Activated T-cell treated with anti-CD3 and anti-CD28 coated beads for 48 hours (primary cell): ENCODE measurements around the gene SFT2D2.
"Not testable (repeated sequence)": the region's sequence is repeated elsewhere in the genome, so short reads cannot be mapped to it uniquely, and the experiment has no call there.

Experiments
- DNase-seq: peaks from one replicate; pipeline ENCODE4 v3.0.0-alpha.2; 2020; ENCODE audit warnings: low read depth

Gene SFT2D2

DNA sequence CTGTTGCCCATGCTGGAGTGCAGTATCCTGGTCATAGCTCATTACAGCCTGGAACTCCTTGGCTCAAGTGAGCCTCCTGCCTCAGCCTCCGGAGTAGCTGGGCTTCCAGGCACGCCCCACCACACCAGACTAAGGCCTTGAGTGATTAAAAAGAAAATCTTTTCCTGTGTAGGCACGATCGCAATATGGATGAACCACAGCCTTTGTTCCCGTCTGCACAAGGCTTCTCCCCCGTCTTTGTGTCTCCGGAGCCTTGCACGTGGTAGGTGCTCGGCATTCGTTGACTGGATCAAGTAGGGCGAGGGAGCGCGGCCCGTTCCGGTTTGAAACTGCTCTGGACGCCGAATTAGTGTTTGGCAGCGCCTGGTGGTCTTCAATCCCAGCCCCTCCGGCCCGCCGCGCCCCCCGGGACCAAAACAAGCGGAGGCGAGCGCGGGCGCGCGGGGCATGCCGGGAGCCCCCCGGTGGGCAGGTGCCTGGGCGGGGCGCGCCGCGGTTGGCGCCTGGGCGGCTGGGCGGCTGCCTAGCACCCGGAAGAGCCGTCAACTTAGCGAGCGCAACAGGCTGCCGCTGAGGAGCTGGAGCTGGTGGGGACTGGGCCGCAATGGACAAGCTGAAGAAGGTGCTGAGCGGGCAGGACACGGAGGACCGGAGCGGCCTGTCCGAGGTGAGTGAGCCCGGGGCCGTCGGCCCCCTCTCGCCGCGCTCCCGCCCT, at the start of gene SFT2D2:
SFT2D2 (plus strand) TSS at position 529 of the 715 bp plus-strand sequence; CDS start at position 605, 76 bp downstream.
- peak; percentile 80 for DNase-seq

DNA sequence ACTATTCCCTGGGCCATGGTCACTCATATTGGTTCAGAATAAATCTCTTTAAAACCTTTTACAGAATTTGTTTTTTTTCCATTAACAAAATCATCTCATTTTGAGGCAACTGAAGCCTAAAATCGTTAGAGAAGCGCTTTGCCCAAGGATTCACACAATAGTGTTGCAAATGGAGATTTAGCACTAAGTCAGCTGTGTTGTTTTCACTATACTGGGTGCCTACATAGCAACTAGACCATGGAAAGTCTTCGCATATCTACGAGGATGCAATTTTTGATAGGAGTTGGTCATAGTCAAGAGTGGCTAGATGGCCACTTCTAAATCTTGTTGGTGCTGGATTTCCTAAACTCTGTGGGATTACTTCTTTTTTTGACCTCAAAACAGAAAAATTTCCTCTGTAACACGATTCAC, 47.6 kb upstream of the SFT2D2 start:
- DNase-seq, result no peak

DNA sequence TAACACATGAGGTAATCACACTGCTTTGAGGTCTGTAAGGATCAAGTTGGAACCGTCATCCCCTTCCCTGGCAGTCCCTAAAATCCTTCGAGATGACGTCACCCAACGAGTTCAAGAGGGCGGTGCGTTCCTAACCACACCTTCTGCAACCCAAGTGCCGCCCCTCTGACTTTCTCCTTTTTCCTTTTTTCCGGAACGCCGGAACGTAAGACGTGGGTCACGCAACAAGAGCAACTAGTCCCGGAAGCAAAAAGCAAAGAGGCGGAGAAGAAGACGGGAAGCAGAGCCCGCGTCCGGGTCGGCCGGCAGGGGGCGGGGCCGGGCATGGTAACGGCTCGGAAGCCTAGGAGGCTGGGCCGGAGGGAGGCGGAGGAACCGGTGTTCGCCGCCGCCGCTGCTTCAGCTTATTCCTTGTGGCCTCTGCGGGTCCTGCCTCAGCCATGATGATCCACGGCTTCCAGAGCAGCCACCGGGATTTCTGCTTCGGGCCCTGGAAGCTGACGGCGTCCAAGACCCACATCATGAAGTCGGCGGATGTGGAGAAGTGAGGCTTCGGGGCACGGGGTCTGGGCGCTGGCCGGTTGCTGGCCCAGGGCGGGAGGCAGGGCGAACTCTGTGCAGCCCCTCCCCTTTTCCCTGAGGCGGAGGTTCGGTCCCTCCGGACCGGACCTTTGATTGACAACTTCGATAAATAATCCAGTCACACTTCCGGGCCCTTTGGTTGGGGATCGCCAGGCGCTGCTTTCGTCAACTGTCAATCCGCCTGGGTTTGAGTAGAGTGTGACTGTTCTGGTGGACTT, 47.0 kb upstream of the SFT2D2 start, which contains the start of gene TIPRL:
TIPRL (plus strand) TSS at position 325 of the 800 bp plus-strand sequence; CDS start at position 441, 116 bp downstream.
- DNase-seq, result peak; percentile 93

DNA sequence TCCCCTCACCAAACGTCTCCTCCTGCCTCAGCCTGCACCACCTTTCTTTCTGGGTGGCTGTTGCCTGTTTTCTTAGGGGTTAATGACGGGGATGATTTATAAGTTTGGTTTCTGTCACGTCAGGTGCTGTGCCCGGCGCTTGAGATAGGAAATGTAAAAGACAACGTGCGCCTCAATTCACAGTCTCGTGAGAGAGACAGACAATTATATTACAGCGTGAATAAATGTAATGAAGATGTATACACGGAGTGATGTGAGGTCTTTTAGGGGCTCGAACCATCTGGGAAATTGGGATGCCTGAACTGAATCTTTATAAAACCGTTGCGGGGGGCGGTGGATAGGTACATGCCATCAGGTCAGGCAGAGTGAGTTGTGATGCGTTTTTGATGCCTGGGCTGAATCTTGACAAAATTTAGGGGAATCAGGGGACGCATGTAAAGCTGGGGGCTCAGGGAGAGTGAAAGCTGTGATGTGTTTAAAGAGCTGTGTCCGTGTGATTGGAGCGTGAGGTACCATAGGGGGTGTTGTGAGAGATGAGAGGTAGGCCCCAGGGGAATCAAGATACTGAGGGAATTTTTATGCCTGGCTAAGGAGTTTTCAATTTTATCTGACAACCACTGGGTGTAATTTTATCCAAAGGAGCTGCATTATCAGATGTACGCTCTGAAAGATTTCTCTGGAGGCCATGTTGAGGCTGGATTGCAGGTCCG, 46.2 kb upstream of the SFT2D2 start:
- DNase-seq, result no peak

DNA sequence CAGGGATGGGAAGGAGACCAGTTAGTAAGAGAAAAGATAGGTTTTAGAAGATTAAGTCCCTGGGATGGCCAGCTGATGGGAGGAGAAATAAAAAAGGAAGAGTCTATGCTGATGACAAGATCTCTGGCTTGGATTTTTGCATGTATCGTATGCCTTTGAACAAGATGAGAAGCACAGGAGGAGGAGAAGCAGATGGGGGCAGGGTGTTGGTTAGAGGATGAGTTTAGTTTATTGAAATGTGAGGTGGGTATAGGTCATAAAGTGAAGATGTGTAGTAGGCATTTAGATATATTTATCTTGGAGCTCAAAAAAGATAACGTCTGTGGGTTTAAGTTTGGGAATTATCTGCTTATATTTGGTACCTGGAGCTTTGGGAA, 45.7 kb upstream of the SFT2D2 start:
- no peak for DNase-seq

DNA sequence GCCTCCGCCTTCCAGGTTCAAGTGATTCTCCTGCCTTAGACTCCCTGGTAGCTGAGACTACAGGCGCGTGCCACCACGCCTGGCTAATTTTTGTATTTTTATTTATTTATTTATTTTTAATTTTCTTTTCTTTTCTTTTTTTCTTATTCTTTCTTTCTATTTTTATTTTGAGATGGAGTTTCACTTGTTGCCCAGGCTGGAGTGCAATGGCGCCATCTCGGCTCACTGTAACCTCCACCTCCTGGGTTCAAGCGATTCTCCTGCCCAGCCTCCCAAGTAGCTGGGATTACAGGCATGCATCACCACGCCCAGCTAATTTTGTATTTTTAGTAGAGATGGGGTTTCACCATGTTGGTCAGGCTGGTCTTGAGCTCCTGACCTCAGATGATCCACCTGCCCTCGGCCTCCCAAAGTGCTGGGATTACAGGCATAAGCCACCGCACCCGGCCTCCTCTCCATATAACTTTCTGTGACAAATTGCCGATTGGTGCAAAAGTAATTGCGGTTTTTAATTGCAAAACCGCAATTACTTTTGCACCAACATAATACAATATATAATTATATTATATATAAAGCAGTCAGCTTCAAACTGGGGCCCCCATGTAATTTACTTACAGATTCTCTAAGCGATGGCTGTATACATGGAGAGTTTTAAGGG, 44.6 kb upstream of the SFT2D2 start:
- DNase-seq, result not testable (repeated sequence)

DNA sequence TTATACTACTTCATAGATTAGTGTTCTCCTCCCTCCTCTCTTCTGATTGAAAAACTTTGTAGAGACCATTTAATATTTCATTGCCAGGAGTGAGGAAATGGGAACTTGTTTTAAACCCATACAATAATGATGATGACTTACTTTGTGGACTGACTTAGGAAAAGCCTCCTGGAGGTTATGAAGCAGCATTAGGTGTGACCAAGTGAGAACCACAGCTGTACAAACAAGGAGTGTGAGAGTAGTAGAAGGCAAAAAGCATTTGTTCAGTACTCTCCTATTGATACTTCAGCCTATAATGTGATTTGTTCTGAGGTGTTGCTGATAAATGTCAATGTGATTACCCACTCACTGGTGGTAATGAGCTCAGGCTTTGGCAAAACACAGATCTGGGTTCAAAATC, 38.6 kb upstream of the SFT2D2 start:
- no peak for DNase-seq

DNA sequence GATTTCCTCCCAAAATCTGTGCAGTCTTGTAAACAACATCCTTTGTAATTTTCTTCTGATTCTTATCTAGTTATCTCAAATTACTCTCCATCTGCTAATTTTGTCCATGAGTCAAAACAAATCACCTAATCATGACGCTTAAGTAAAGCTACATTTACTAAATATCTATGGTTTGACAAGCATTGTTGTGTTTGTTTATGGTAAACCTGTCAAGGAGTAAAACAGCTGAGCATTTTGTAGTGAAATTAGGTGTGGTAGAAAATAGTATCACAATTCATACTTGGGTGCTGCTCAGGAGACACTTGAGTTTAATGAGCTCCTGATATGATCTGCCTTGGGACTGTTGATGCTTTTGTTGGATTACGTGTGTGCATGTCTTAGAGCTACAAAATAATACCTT, 35.4 kb upstream of the SFT2D2 start:
- DNase-seq, result no peak

DNA sequence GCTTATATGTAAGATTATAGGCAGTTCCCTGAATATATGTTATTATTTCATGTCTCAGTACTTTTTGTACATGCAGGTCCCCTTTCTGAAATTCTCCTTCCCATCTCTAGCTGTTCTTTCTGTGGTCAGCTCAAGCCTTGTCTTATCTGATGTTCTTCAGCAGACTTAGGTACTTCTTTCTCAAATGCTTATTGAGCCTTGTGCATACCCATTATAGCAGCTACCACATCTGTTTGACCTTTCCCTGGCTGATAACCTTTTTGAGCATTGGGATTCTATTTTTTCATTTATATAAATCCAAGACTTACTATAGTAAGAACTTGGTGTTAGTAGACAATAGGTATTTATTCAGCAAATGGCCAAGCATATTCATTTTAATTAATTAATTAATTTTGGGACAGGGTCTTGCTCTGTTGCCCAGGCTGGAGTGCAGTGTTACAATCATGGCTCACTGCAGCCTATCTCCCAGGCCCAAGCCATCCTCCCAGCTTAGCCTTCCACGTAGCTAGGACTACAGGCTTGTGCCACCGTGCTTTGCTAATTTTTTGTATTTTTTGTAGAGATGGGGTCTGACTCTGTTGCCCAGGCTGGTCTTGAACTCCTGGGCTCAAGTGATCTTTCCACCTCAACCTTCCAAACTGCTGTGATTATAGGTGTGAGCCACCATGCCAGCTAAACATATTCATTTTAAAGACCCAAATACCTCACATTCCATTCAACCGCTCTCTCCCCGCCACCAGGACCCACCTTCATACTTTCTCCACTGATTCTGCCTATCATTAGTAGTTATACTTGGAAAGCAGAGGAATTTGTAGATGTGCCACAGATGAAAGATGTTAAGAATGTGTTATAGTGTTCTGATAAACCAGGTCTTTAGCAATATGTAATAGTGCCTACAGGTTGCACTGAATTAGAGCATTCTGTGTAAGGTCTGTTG, 30.3 kb upstream of the SFT2D2 start:
- no peak for DNase-seq

DNA sequence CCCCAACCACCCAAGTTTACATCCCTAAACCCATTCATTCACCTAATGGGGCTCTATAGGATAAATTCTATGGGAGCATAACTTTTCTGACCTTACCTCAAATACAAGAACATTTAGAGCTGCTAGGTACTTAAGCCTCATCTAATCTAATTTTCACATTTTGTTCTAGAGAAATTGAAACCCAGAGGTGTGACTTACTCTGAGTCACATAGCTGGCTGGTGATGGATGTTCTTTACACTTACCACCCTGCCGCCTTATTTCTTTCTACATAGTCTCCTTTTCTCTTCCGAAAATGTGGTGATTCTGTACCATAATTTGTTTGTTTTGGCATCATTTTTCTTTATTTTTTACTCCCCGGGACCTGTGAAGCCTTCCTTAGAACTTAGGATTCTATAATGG, 26.7 kb upstream of the SFT2D2 start:
- DNase-seq, result no peak

DNA sequence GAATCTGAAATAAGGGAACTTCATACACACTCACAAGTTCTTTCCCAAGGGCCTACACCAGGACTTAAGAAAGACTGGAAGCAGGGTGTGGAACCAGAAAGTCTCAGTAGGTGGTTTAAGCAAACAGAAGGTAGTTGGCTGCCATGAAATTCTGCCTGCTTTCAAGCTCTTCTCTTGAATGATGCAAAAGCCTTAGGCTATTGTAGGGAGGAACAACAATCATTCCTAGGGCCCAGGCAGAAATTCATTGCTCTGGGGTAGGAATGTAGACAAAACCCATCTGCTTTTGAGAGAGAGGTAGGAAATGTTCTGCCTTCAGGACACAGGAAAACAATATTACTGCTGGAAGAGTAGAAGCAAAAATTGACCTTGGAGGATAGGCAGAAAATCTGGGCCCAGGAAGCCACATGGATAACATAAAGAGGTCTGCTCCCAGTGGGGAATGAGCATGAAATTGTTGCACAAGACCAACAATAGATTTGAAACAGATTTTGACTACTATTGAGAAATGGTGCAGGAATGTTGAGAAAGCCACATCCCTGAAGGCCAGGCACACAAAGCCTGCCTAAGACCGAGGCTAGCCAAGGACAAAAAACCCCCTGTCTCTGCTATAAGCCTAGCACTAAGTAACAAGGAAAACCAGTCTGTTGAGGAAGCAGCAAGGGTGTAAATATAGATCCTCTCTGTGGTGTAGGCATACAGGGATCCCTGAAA, 22.7 kb upstream of the SFT2D2 start:
- no peak for DNase-seq

DNA sequence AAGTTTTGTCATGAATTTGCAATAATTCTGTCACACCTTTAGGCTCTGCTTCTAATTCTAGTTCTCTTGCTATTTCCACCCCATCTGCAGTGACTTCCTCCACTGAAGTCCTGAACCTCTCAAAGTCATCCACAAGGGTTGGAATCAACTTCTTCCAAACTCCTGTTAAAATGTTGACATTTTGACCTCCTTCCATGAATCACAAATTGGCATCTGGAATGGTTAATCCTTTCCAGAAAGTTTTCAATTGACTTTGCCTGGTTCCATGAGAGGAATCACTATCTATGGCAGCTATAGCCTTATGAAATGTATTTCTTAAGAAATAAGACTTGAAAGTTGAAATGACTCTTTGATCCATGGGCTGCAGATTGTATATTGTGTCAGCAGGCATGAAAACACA, 19.7 kb upstream of the SFT2D2 start:
- DNase-seq, result no peak

DNA sequence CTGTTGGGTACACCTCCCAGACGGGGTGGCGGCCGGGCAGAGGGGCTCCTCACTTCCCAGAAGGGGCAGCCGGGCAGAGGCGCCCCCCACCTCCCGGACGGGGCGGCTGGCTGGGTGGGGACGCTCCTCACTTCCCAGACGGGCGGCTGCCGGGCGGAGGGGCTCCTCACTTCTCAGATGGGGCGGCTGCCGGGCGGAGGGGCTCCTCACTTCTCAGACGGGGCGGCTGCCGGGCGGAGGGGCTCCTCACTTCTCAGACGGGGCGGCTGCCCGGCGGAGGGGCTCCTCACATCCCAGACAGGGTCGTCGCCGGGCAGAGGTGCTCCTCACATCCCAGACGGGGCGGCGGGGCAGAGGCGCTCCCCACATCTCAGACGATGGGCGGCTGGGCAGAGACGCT, 18.1 kb upstream of the SFT2D2 start:
- DNase-seq, result not testable (repeated sequence)

DNA sequence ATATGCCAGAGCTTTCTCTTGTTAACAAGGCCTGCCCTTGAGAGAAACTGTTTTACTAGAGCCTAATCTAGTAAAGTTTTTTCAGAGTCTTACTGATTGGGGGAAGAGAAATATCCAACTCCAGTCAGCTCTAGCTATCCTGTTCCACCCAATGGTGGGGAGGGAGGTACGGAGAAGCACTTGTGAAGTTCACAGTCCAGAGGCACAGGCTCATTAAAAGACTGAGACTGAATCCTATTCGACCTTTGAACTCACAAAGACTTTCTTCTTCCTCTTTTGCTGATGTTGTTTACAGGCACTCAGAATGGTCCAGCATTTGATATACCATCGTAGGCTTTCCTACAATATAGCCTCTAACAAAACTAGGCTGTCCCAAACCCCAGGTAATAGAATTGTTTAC, 15.5 kb upstream of the SFT2D2 start:
- no peak for DNase-seq

DNA sequence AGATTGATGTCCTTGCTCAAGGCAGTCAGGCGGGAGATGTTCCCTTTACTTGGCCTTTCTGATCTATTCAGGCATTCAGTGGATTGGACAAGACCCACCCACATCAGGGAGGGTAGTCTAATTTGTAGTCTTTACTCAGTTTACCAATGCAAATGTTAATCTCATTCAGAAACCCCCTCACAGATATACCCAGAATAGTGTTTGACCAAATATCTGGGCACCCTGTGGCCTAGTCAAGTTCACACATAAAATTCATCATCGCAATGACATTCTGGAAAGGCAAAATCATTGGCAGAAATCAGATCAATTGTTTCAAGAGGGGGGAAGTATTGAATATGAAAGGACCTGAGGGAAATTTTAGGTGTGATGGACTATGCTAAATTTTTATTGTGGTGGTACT, 12.5 kb upstream of the SFT2D2 start:
- no peak for DNase-seq

DNA sequence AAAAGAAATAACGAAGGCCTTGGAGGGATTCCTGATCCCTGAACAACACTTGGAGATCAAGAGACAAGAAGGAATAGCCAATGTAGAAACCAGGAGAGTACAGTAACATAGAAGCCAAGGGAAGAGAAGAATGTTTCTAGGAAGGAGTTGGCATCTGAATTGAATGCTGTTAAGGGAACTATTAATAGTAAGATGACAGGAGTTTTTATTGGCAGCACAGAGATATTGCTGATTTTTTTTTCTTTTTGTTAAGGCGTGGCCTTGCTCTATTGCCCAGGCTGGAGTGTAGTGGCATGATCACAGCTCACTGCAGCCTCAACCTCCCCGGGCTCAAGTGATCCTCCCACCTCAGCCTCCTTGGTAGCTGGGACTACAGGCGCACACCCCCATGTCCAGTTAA, 9.6 kb upstream of the SFT2D2 start:
- DNase-seq, result no peak

DNA sequence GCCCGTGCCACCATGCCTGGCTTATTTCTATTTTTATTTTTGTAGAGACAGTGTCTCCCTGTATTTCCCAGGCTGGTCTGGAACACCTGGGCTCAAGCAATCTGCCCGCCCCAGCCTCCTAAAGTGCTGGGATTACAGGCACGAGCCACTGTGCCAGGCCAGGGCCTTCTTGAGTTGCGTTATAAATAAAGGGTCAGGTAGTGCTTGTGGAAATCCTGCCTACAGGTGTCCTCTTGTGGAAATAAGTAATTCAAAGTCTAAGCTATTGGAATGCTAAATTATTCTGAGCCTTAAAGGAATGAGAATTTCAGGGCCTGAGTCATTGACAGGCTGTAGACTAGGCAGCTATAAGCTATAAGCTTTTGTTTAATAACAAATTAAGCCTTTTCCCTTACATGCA, 8.1 kb upstream of the SFT2D2 start:
- no peak for DNase-seq

DNA sequence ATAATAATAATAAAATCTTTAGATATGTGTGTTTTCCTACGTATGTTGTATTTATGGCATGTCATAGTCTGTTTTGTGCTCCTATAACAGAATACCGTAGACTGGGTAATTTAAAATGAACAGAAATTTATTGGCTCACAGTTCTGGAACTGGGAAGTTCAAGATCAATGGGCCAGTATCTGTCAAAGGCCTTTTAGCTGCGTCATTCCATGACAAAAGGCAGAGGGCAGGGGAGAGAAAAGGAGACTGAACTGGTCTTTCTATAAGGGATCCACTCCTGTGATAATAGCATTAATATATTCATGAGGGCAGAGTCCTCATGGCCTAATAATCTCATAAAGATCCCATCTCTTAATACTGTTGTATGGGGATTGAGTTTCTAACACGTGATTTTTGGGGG, 7.1 kb upstream of the SFT2D2 start:
- DNase-seq, result no peak

DNA sequence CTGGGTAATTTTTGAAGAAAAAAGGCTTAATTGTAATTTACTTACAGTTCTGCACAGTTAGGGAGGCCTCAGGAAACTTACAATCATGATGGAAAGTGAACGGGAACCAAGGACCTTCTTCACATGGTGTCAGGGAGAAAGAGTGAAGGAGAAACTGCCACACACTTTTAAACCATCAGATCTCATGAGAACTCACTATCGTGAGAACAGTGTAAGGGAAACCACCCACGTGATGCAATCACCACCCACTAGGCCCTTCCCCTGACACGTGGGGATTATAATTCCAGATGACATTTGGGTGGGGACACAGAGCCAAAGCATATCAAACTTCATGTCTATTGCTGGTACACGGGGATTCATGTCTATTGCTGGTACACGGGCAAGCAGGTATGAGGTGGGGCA, 5.3 kb upstream of the SFT2D2 start:
- no peak for DNase-seq

DNA sequence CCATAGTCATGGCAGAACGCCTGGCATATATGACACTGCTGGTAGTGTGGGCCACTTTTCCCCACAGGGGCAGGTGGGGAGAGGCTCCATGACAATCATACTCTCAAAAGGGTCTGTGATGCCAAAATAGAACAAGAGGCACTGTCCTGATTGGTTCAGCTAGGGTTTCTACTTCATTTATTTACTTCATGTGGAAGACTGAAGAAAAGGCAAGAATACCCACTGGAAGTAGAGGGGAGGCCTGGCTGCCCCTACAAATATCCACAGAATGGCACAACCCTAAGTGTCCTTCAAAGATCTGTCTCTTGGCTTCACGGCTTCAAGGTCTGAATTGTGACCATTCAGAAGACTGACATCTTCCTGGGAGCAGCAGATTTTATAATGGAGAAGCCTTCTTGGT, 4.5 kb upstream of the SFT2D2 start:
- DNase-seq, result no peak

DNA sequence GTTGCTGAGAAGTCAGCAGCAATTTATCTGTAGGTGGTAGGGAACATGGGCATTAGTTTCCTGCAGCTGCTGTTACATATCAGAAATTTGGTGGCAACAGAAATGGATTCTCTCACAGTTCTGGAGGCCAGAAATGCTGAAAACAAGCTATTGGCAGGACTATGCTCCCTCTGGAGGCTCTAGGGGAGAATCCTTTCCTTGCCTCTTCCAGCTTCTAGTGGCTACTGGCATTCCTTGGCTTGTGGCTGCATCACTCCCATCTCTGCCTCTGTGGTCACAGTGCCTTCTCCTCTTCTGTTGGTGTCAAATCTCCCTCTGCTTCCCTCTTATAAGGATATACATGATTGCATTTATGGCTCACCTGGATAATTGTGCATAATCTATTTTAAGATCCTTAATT, 2.5 kb upstream of the SFT2D2 start:
- DNase-seq, result no peak
